ENCODE results near the gene HNRNPA3.

The HNRNPA3 gene

DNA sequence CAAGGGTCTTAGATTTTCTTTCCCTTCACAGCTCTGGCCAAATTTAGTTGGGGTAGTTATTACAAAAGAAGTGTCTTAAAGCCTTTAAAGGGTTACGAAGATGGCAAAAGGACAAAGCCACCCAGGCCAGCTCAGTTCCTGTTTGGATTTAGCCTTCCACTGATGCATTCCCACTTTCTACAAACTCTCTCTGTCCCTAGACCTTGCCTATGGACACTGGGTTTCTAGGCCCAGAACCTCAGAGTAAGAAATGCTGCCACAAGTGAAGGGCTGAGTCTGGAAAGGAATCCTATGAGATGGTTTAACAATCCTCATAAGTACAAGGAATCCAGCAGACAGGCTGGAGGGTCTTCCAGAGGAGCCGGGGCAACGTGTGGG is 38.6 kb downstream of the HNRNPA3 start:
- H3K4me3 ChIP-seq (ENCODE audit: low read depth, low read length) = no peak overlapping the region
- TF ChIP-seq, protein P1, sequence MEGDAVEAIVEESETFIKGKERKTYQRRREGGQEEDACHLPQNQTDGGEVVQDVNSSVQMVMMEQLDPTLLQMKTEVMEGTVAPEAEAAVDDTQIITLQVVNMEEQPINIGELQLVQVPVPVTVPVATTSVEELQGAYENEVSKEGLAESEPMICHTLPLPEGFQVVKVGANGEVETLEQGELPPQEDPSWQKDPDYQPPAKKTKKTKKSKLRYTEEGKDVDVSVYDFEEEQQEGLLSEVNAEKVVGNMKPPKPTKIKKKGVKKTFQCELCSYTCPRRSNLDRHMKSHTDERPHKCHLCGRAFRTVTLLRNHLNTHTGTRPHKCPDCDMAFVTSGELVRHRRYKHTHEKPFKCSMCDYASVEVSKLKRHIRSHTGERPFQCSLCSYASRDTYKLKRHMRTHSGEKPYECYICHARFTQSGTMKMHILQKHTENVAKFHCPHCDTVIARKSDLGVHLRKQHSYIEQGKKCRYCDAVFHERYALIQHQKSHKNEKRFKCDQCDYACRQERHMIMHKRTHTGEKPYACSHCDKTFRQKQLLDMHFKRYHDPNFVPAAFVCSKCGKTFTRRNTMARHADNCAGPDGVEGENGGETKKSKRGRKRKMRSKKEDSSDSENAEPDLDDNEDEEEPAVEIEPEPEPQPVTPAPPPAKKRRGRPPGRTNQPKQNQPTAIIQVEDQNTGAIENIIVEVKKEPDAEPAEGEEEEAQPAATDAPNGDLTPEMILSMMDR (IDR thresholded peaks at IDR 0.05; ENCODE audit: borderline replicate concordance, insufficient read depth, low read depth, low read length) = no peak

DNA sequence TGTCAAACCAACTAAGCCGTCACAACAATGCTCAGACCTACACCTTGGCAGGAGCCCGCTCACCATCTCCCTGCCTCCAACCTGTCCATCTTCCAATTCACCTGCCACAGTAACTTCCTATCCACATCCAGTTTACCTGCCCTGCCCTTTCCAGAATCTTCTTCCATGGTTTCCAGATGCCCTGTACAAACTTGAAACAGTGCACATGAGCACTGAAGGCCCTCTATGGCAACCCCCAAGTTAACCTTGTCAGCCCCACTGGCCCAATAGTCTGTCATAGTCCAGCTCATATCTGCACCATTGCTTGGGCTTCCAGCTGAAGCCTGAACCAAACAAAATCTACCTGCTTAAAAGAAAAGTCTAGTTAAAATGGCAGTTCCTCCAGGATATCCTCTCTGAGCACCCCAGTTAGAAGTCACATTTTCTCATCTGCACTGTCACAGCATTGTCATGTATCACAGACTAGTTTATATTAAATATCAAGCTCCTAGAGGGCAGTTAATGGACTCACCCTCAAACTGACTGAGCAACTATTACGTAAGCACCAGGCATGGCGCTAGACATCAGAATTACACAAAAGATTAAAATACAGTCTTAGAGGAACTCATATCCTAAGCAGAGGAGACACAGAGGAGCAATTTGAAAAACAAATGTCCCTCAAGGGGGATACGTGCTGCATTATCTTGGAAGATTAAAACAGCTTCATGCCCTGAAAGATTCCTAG is 40.4 kb downstream of the HNRNPA3 start:
- TF ChIP-seq, protein P1 (IDR thresholded peaks at IDR 0.05; ENCODE audit: borderline replicate concordance, insufficient read depth, low read depth, low read length) = no peak
- no peak overlapping the region for H3K4me3 ChIP-seq (ENCODE audit: low read depth, low read length)

DNA sequence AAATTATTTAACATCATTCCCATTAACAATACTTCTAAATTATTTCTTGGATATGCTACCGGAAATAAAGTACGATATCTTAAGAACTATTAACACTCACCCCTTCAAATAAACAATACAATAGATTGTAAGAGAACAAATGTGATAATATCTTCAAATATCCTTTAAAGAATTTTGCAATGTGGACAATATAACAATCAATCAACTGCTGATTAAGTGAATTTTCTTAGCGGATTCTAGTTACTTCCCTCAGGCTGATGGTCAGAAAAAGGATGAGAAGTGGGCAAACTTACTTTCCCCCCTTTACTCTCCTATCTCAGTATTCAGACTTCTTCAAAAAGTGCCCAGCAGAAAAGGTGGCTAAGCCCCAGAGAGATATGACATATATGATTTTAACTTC is 41.1 kb downstream of the HNRNPA3 start:
- no peak overlapping the region for H3K4me3 ChIP-seq (ENCODE audit: low read depth, low read length)
- TF ChIP-seq, protein P1 (IDR thresholded peaks at IDR 0.05; ENCODE audit: borderline replicate concordance, insufficient read depth, low read depth, low read length) = no peak

DNA sequence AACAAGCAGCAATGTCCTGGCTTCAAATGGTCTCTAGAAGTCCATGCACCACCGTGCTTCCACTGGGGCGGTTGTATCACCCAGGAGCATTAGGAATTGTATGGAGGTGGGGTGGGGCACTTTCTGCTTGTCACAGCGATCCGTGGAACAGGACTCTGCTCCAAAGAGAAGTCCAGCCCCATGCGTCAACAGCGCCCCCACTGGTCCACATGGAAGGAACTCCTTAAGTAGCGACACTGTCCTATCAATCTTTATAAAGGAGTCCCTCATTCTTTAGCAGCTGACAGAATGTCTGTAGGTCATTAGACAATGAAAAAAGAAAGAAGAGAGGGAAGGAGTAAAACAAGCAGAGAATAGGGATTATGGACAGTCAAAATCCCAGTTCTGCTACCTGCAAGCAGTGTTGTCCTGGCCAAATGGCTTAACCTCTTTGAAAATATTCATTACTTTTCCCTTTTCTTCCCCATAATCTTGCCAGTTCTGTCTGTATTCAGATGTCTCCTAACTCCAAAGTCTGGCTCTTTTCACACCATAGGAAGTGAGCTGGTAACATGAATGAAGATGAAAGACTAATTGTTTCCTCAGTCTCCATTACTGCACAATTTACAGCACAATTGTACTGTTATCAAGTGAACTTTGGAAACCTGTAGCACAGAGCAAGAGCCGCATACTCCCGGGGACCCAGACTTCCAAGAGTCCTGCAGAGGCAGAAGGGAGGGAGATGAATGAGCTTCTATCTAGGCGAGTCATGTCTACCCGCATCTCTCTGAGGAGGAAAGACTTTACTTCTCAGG is 42.0 kb downstream of the HNRNPA3 start:
- TF ChIP-seq, protein P1 (IDR thresholded peaks at IDR 0.05; ENCODE audit: borderline replicate concordance, insufficient read depth, low read depth, low read length) = peak; percentile 53; the same call in 1 of the 2 replicates
- H3K4me3 ChIP-seq (ENCODE audit: low read depth, low read length) = no peak overlapping the region

DNA sequence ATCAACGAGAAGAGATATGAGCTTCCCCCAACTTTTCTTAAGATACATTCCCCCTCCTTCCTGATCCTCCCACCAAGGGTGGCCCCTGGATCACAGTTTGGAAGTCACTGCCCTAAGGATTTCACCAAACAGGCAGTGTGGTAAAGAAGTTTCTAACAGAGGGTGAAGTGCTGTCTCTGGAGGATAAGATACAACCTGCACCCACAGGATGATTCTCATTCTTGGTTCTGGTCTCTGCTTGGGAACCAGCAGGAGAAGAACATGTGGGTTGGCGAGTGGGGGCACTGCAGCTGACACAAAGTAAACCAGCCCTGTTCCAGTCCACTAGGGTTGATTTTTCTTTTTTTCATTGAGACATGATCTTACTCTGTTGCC is 42.6 kb downstream of the HNRNPA3 start:
- TF ChIP-seq, protein P1 (IDR thresholded peaks at IDR 0.05; ENCODE audit: borderline replicate concordance, insufficient read depth, low read depth, low read length) = no peak

DNA sequence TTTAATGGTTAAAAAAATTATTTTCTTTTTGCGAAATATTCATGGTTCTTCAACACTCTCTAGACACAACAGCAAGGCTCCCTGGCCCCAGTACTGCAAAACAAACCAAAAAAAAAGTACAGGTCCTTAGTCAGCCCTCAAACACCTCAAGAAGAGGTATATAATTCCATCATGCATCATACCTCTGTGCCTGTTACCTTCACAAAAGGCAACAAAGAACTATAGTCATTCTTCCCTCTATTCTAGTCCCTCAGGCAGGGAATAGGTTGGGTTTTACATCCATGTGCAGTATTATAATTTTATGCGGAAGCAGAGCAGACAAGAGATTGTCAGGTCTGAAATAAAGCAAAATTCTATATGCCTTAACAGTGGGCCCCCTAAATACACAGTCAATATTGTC is 43.4 kb downstream of the HNRNPA3 start:
- TF ChIP-seq, protein P1 (IDR thresholded peaks at IDR 0.05; ENCODE audit: borderline replicate concordance, insufficient read depth, low read depth, low read length) = no peak
- no peak overlapping the region for H3K4me3 ChIP-seq (ENCODE audit: low read depth, low read length)

More for the DNA sequence above, 42.6 kb downstream of the HNRNPA3 start:
- no peak overlapping the region for H3K4me3 ChIP-seq (ENCODE audit: low read depth, low read length)

DNA sequence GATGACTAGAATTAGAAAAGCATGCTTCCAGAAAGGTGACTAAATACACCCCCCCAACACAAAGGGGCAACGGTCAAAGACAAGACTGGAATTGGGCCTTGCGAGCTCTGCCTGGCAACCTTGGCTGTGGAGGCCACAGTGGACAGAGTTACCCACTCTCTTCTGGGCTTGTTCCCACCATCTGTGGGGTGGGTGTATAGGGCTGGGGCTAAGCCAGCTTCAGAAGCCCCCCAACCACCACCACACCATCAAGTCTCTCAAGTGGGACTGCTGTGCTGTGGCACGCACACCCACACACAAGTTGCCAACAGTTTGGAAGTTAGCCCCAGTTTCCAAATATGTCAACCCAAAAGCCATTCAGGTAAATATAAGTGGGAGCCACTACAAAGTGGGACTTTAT is 44.1 kb downstream of the HNRNPA3 start:
- no peak overlapping the region for H3K4me3 ChIP-seq (ENCODE audit: low read depth, low read length)
- TF ChIP-seq, protein P1 (IDR thresholded peaks at IDR 0.05; ENCODE audit: borderline replicate concordance, insufficient read depth, low read depth, low read length) = no peak

Measured in GM12875 (cell line).